Vagina (tissue), 2 donors: ENCODE measurements around the gene POLR3H.

Experiments
- CTCF ChIP-seq, 3 experiments: fragments of 450-650 bp in 2 of 3; fragments of 200-600 bp in 1 of 3; sonication (generic) in 1 of 3; IDR thresholded peaks; one replicate each; pipeline ENCODE4 v1.5.1; 2017 to 2019; ENCODE audit warnings: antibody characterized with exemption in 3 of 3, mild to moderate bottlenecking in 2 of 3, moderate library complexity in 2 of 3
- POLR2AphosphoS5 ChIP-seq, 2 donors: sonication (generic); formaldehyde crosslinking; IDR thresholded peaks; one replicate each; pipeline ENCODE4 v1.9.0; 2017; ENCODE audit warnings: antibody characterized with exemption in 2 of 2, mild to moderate bottlenecking in 2 of 2, low read depth in 1 of 2; ENCODE audit not compliant: insufficient read depth in 1 of 2

DNA sequence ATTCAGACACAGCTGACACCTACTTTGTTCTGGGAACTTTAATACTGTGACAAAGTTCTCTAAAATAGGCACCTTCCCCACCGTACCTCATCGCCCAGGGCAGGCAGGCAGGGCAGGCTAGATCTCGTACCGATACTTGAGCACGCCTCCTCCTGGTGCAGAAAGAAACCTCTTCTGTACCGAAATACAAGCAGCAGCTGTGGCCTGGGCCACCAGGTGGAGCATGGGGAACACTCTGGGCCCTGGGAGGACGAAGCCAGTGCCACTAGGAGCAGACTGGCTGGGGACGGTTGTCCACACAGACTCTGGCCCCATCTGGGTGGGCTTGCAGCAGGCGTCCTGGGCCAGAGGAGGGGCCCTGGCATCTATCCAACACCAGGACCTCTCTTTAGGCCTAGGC lies 32.6 kb upstream of the POLR3H start:
- TF ChIP-seq CTCF (IDR thresholded peaks at IDR 0.05) (peak in 1 of 3 experiments; percentile 48), POLR2AphosphoS5 (IDR thresholded peaks at IDR 0.05; ENCODE audit: insufficient read depth in 1 of 2, low read depth in 1 of 2) (peak in 1 of 2 donors; percentile 11)
